DOHH2 (cell line): ENCODE results near the gene DUSP3.

Experiments
- EZH2phosphoT487 ChIP-seq: fragments of 200-600 bp; sonication (generic); IDR thresholded peaks from 2 replicates; pipeline ENCODE4 v1.6.1; 2017; ENCODE audit warnings: borderline replicate concordance, mild to moderate bottlenecking, antibody characterized with exemption, low read length, moderate library complexity, mixed read lengths
- TF ChIP-seq, protein P1 (sequence below): fragments of 200-600 bp; sonication (generic); IDR thresholded peaks from one replicate; pipeline ENCODE4 v1.5.1; 2014; ENCODE audit warnings: antibody characterized with exemption, mild to moderate bottlenecking, low read depth, low read length; ENCODE audit not compliant: poor library complexity, severe bottlenecking

DNA sequence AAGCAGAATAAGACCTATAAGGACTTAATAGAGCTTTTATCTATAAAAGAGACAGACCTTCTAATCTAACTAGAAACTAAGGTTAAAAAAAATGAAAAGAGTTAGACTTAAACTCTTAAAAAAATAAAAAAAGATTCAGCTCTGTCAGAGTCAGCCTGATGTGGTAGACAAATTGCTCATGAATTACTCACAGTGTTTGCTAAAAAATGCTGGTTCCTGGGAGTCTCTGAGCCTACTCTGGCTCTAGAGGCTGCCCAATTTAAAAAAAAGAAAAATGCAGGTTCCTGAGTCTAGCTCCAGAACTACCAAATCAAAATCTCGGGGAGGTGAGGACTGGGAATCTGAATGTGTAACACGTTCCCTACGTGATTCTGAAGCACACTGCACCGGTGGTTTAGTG lies 38.2 kb downstream of the DUSP3 start:
- TF ChIP-seq, protein P1, sequence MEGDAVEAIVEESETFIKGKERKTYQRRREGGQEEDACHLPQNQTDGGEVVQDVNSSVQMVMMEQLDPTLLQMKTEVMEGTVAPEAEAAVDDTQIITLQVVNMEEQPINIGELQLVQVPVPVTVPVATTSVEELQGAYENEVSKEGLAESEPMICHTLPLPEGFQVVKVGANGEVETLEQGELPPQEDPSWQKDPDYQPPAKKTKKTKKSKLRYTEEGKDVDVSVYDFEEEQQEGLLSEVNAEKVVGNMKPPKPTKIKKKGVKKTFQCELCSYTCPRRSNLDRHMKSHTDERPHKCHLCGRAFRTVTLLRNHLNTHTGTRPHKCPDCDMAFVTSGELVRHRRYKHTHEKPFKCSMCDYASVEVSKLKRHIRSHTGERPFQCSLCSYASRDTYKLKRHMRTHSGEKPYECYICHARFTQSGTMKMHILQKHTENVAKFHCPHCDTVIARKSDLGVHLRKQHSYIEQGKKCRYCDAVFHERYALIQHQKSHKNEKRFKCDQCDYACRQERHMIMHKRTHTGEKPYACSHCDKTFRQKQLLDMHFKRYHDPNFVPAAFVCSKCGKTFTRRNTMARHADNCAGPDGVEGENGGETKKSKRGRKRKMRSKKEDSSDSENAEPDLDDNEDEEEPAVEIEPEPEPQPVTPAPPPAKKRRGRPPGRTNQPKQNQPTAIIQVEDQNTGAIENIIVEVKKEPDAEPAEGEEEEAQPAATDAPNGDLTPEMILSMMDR = no peak
- TF ChIP-seq EZH2phosphoT487 = no peak
